ENCODE measurements around the gene TM9SF1. TPM values are rescaled to one million over a fixed set of nuclear protein-coding genes. Genes with fewer than 3 reads are reported as not detected.

The TM9SF1 gene
- total and polyA plus RNA-seq, 2 of the 13 experiments (the other 11 are each of a cell fraction or from before 2014, with no cell fraction given) = 83.2 to 110 TPM

DNA sequence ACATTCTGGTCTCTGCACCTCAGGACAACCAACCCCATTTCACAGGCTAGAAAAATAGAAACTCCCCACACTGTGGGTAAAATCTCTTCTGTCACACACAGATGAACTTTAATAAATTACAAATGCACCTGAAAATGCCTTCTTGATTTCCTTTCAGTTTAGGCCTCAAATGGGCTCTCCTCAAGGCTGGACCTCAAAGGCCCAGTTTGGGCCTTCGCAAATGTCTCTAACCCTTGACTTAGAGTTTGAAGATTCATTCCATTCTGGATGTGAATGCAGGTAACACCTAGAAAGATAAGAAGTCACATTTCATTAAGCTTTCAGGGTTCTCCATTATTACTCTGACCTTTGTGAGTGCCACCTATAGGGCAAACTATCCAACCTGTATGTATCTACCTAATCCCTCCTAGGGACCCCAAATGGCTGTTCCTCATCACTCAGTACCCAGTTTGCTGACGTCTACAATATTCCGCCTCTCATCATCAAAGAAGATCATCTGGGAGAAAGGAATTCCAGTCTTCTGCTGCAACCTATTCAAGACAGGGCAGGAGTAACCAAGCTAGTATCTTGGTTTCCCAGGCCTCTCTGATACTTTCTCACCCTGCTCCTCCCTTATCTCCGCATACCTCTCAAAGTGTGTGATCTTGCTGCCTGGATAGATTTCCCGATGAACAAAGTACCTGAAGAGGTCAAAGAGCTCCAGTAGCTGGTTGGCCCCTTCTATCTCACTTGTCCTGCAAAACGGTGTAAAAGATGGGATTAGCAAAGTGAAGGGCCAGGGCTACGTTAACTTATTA is 18.8 kb upstream of the TM9SF1 start:
- Histone ChIP-seq H3K4me1 (ENCODE audit: insufficient read depth, low read length) (peaks cover 39% of the 10 kb centered on the region), H3K36me3 (replicated peaks in 1 of 2; ENCODE audit: control insufficient read depth in 1 of 2, insufficient read depth in 2 of 2, low read length in 2 of 2) (peaks cover 20 to 35% of the 10 kb centered on the region in 2 experiments), H3K79me2 (ENCODE audit: insufficient read depth, low read length) (peaks cover 3% of the 10 kb centered on the region), H3K4me2 (ENCODE audit: low read depth, low read length) (peak overlapping the region; percentile 93), H3K27ac (ENCODE audit: extremely low read length, insufficient read depth, low read length) (peak overlapping the region; percentile 85), H3K9me3 (ENCODE audit: low read length) (no peaks in the 10 kb centered on the region), H3K27me3 (ENCODE audit: control insufficient read depth in 1 of 2, insufficient read depth in 2 of 2, low read length in 2 of 2) (no peaks in the 10 kb centered on the region; a peak in 1 of 5 replicates), H3K9ac (ENCODE audit: insufficient read depth, low read depth, low read length) (peak overlapping the region; percentile 94), H4K20me1 (ENCODE audit: insufficient read depth, low read length) (no peaks in the 10 kb centered on the region), H3K4me3 (replicated peaks in 1 of 3; ENCODE audit: insufficient read depth in 1 of 3, low read depth in 2 of 3, low read length in 3 of 3) (peak overlapping the region; percentile 71 to 98 (median 87)), H2AFZ (ENCODE audit: low read length) (peak overlapping the region; percentile 12)
- POLR2A ChIA-PET = interaction anchor here (0.7 to 8.1 kb wide), 49 partner anchors 9 to 1236 kb away, joined by 3 to 230 read pairs (median 8); partner anchors contain the start of genes CBLN3, CIDEB, DCAF11 and DHRS1
- intact Hi-C loops (cut with micrococcal nuclease; ENCODE audit: unreplicated experiment) = loop anchor here (1.0 kb wide), 3 partner anchors 18 to 73 kb away; partner anchors contain the start of genes EMC9 and IRF9
- in situ Hi-C loops (cut with HindIII; ENCODE audit: extremely low pct_ligation_motif_present, low pct_unique_long_range_greater_than_20kb) = no loop called here
- TSS peak; percentile 95 for BruUV-seq (replicated peaks)
- ATAC-seq (no peak), DNase-seq (ENCODE audit: low spot score) (peak; percentile 42), FAIRE-seq (no peak)
- CTCF ChIA-PET (ENCODE audit: low intra/inter-chr PET ratio, low total read pairs) = interaction anchor here (1.3 to 2.1 kb wide), 2 partner anchors 83 to 85 kb away, joined by 4 to 9 read pairs; partner anchors contain the start of genes DHRS1 and NOP9
- WGBS (ENCODE audit: low lambda C conversion rate) = 86% methylated on average over 7 of the region's 7 CpGs
- TF ChIP-seq ZBTB3 (CRISPR knock-in tag; IDR thresholded peaks at IDR 0.05; ENCODE audit: borderline replicate concordance, low read depth) = no peak
- TF ChIP-seq ZNF672 (CRISPR knock-in tag; IDR thresholded peaks at IDR 0.05) = no peak
- no peak for TF ChIP-seq CCDC6 (CRISPR knock-in tag; IDR thresholded peaks at IDR 0.05)
- TF ChIP-seq ARNT (IDR thresholded peaks at IDR 0.05) = no peak
- 0 out of 2 replicates have a peak, but pooled peaks have one; percentile 38 for TF ChIP-seq SNAI1 (CRISPR knock-in tag; IDR thresholded peaks at IDR 0.05; ENCODE audit: borderline replicate concordance)
- no peak for TF ChIP-seq ZNF678 (CRISPR knock-in tag; IDR thresholded peaks at IDR 0.05)
- no peak for TF ChIP-seq ZSCAN25 (CRISPR knock-in tag; IDR thresholded peaks at IDR 0.05)
- no peak for TF ChIP-seq ZNF790 (CRISPR knock-in tag; IDR thresholded peaks at IDR 0.05; ENCODE audit: borderline replicate concordance)
- no peak for TF ChIP-seq ZNF567 (CRISPR knock-in tag; IDR thresholded peaks at IDR 0.05; ENCODE audit: borderline replicate concordance)
- no peak for TF ChIP-seq ZNF383 (CRISPR knock-in tag; IDR thresholded peaks at IDR 0.05; ENCODE audit: borderline replicate concordance)
- no peak for TF ChIP-seq NFE2L1 (CRISPR knock-in tag; IDR thresholded peaks at IDR 0.05; ENCODE audit: borderline replicate concordance)
- TF ChIP-seq, protein P1, sequence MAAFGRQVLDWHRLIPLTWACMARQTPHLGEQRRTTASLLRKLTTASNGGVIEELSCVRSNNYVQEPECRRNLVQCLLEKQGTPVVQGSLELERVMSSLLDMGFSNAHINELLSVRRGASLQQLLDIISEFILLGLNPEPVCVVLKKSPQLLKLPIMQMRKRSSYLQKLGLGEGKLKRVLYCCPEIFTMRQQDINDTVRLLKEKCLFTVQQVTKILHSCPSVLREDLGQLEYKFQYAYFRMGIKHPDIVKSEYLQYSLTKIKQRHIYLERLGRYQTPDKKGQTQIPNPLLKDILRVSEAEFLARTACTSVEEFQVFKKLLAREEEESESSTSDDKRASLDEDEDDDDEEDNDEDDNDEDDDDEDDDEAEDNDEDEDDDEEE (CRISPR knock-in tag; IDR thresholded peaks at IDR 0.05) = 0 out of 2 replicates have a peak, but pooled peaks have one; percentile 13
- TF ChIP-seq, protein P2, sequence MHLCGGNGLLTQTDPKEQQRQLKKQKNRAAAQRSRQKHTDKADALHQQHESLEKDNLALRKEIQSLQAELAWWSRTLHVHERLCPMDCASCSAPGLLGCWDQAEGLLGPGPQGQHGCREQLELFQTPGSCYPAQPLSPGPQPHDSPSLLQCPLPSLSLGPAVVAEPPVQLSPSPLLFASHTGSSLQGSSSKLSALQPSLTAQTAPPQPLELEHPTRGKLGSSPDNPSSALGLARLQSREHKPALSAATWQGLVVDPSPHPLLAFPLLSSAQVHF (CRISPR knock-in tag; IDR thresholded peaks at IDR 0.05) = no peak
- peak; percentile 52; the same call in 1 of the 2 replicates for TF ChIP-seq ZC3H4 (CRISPR knock-in tag; IDR thresholded peaks at IDR 0.05; ENCODE audit: borderline replicate concordance)
- no peak; the same call in 1 of the 2 replicates for TF ChIP-seq NFRKB (IDR thresholded peaks at IDR 0.05)
- 0 out of 2 replicates have a peak, but pooled peaks have one; percentile 9 for TF ChIP-seq MIXL1 (CRISPR knock-in tag; IDR thresholded peaks at IDR 0.05)
- no peak for TF ChIP-seq ZSCAN30 (CRISPR knock-in tag; IDR thresholded peaks at IDR 0.05)
- TF ChIP-seq SUZ12 (IDR thresholded peaks at IDR 0.05; ENCODE audit: low read depth, low read length) = 0 out of 2 replicates have a peak, but pooled peaks have one; percentile 4
- no peak for TF ChIP-seq MTA1 (CRISPR knock-in tag; IDR thresholded peaks at IDR 0.05; ENCODE audit: borderline replicate concordance)
- no peak for TF ChIP-seq PLRG1 (conservative IDR thresholded peaks at IDR 0.05)
- TF ChIP-seq, protein P3, sequence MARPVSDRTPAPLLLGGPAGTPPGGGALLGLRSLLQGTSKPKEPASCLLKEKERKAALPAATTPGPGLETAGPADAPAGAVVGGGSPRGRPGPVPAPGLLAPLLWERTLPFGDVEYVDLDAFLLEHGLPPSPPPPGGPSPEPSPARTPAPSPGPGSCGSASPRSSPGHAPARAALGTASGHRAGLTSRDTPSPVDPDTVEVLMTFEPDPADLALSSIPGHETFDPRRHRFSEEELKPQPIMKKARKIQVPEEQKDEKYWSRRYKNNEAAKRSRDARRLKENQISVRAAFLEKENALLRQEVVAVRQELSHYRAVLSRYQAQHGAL (CRISPR knock-in tag; IDR thresholded peaks at IDR 0.05; ENCODE audit: not compliant biosample characterization) = peak; percentile 4
- no peak for TF ChIP-seq ZNF382 (CRISPR knock-in tag; IDR thresholded peaks at IDR 0.05; ENCODE audit: borderline replicate concordance)
- TF ChIP-seq SATB2 (CRISPR knock-in tag; IDR thresholded peaks at IDR 0.05) = no peak
- no peak for TF ChIP-seq ZIK1 (CRISPR knock-in tag; IDR thresholded peaks at IDR 0.05; ENCODE audit: borderline replicate concordance, low read depth)
